Measurements from ENCODE around the gene FAM24B.
"Not testable (repeated sequence)": the region's sequence is repeated elsewhere in the genome, so short reads cannot be mapped to it uniquely, and the experiment has no call there.

The FAM24B gene

DNA sequence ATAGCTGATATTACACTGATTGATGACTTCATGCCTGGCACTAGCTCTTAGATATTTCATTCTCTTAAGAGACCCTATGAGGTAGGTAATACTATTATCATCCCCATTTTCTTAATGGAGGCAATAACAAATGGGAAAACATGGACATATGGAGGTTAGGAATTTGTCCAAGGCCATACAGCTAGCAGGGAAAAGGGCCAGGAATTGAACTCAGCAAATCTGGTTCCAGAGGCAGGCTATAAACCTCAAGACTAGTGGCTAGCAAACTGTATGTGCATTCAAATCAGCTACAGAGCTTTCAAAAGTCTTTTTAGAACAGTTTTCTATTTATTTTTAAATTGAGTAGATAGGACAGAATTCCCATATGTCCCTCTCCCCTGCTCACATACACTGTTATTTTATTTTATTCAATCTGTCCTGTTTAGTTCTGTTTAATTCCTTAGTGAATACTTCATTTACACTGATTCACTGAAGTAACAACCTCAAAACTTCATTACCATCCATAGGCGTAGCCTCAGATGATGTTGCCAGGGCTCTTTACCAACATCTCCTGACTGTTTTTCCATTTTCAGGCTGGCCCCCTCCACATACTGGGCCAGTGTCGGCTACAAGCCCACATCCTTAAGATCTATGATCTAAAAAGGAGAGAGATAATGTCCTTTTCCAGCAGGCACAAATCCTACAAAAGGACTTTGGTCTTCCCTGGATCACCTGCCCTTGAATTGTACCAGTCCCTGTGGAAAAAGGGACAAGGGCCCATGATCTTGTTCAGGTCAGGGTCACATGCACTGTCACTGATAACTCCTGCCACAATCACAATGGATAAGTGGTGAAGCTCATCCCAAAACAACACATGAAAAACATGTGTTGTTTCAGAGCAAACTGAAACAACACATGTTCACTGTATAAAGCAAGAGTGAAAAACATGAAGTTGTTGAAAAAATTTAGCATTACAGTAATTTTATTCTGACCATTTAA lies 15.9 kb downstream of the FAM24B start:
- no peak for DNase-seq (ENCODE audit: low read depth)

GRCh38 chr10:122861711-122862161 lies 17.6 kb downstream of the FAM24B start:
- no peak overlapping the region for H3K4me3 ChIP-seq (ENCODE audit: low read depth, low read length)
- DNase-seq (ENCODE audit: low read depth): no peak

More for the DNA sequence above, 15.9 kb downstream of the FAM24B start:
- H3K4me3 ChIP-seq (ENCODE audit: low read depth, low read length): no peak overlapping the region

- DNase-seq (ENCODE audit: low read depth): no peak
Measured at GRCh38 chr10:122859527-122859926, 19.9 kb downstream of the FAM24B start.

DNA sequence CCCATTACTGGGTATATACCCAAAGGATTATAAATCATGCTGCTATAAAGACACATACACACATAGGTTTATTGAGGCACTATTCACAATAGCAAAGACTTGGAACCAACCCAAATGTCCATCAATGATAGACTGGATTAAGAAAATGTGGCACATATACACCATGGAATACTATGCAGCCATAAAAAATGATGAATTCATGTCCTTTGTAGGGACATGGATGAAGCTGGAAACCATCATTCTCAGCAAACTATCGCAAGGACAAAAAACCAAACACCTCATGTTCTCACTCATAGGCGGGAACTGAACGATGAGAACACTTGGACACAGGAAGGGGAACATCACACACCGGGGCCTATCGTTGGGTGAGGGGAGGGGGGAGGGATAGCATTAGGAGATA lies 21.3 kb downstream of the FAM24B start:
- not testable (repeated sequence) for DNase-seq (ENCODE audit: low read depth)

More at GRCh38 chr10:122859527-122859926, 19.9 kb downstream of the FAM24B start:
- H3K4me3 ChIP-seq (ENCODE audit: low read depth, low read length): no peak overlapping the region

GRCh38 chr10:122856902-122857301 lies 22.5 kb downstream of the FAM24B start:
- no peak overlapping the region for H3K4me3 ChIP-seq (ENCODE audit: low read depth, low read length)
- no peak for DNase-seq (ENCODE audit: low read depth)

More for the DNA sequence above, 21.3 kb downstream of the FAM24B start:
- H3K4me3 ChIP-seq (ENCODE audit: low read depth, low read length): not testable (repeated sequence)

DNA sequence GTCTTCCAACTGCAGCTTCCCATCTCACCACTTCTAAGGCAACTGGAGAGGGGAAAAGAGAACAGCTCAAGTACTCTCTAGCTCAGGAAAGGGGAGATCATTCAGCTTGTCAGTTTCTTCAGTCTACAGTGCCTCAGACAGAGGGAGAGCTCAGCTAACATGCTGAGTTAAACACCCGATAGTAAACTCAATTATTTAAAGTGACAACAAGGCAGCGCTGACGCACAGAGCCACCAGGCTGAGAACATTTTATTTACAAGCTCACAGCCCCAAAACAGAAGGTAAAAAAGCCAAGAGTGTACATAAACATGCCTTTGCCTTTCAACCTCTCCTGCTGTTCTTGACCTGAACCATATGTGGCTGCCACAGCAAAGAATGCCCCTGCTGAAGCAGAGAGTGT lies 23.6 kb downstream of the FAM24B start:
- no peak overlapping the region for H3K4me3 ChIP-seq (ENCODE audit: low read depth, low read length)
- DNase-seq (ENCODE audit: low read depth): no peak

- H3K4me3 ChIP-seq (ENCODE audit: low read depth, low read length): no peak overlapping the region
- peak; percentile 82 for DNase-seq (ENCODE audit: low read depth)
Measured at GRCh38 chr10:122854648-122855047, 24.7 kb downstream of the FAM24B start.

GRCh38 chr10:122853665-122854313 lies 25.6 kb downstream of the FAM24B start:
- DNase-seq (ENCODE audit: low read depth): no peak
- H3K4me3 ChIP-seq (ENCODE audit: low read depth, low read length): no peak overlapping the region

DNA sequence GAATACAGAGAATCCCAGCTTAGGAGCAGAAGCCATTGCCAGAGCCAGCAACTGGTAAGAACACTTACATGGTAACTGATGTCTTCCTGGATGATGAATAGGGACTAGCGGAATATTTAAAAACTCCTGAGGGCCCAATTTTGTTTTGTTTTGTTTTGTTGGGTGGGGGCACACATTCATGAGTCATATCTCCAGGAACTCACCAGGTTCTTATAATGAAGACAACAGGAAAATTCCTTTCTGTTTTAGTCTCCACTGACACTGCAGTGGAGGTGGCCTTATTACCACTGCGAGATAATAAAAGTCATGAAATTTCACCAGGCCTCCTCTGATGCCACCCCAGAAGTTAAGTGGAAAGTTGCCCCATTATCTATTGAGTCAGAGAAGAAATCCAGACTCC lies 27.1 kb downstream of the FAM24B start:
- peak; percentile 24 for DNase-seq (ENCODE audit: low read depth)
- no peak overlapping the region for H3K4me3 ChIP-seq (ENCODE audit: low read depth, low read length)

- DNase-seq (ENCODE audit: low read depth): peak; percentile 51
- H3K4me3 ChIP-seq (ENCODE audit: low read depth, low read length): no peak overlapping the region
Measured at GRCh38 chr10:122850705-122851640, 28.4 kb downstream of the FAM24B start.

DNA sequence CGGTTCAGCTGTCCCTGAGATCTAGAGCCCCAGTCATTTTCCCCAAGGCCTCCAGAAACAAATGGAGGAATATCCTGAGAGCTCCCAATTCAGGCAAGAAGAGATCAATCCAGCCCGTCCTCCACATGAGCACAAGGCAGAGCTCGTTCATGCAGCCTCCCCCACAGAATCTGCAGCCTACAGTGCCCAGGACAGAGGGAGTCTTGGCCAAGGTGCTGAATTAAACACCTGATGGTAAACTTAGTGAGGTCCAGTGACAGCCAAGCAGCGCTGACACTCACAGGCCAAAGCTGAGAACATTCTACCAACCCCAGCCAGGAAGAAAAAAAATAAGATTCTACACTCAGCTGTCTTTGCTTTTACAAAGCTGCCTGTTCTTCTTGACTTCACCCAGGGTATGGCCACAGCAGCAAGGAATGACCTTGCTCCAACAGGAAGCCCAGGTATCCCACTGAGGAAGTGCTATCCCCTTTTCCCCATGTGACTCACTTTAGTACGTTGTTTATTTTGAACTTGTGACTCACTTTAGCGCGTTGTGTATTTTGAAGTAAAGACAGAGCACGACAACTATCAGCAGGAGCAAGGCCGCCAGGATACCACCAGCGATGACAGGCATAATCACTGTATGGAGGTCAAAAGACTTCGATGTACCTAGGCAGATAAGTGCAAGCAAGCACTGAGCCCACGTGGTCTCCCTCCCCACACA lies 29.3 kb downstream of the FAM24B start:
- no peak overlapping the region for H3K4me3 ChIP-seq (ENCODE audit: low read depth, low read length)
- DNase-seq (ENCODE audit: low read depth): no peak

DNA sequence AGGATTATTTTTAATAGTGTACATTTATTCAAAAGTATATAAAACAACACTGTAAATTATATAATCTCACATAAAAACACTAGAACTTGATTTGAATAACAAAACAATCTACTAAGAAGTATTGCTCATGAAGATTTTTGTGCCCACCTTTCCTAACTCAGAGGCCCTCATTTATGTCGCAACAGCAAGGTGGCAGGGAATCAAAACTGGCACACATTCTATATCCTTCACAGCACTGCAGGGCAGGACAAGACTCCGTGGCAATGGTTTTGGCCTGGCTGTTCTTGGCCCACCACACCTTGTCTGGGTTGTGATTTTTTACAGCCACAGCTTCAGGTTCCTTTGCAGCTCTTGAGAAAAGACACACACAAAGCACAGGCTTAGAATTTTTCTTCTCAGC lies 30.3 kb downstream of the FAM24B start:
- no peak for DNase-seq (ENCODE audit: low read depth)

GRCh38 chr10:122847782-122848604 lies 31.4 kb downstream of the FAM24B start:
- DNase-seq (ENCODE audit: low read depth): peak; percentile 58
- H3K4me3 ChIP-seq (ENCODE audit: low read depth, low read length): no peak overlapping the region

More for the DNA sequence above, 30.3 kb downstream of the FAM24B start:
- H3K4me3 ChIP-seq (ENCODE audit: low read depth, low read length): no peak overlapping the region

- no peak within 1 kb of the TSS for H3K4me3 ChIP-seq (ENCODE audit: low read depth, low read length)
- no peak for DNase-seq (ENCODE audit: low read depth)
Measured at GRCh38 chr10:122845783-122846332, 33.5 kb downstream of the FAM24B start, which contains the start of gene CUZD1. TSS of gene CUZD1 (minus strand) at chr10:122845857. CDS start at chr10:122845843, 14 bp downstream.

GRCh38 chr10:122844146-122844545 lies 35.2 kb downstream of the FAM24B start:
- DNase-seq (ENCODE audit: low read depth): no peak
- H3K4me3 ChIP-seq (ENCODE audit: low read depth, low read length): no peak overlapping the region

DNA sequence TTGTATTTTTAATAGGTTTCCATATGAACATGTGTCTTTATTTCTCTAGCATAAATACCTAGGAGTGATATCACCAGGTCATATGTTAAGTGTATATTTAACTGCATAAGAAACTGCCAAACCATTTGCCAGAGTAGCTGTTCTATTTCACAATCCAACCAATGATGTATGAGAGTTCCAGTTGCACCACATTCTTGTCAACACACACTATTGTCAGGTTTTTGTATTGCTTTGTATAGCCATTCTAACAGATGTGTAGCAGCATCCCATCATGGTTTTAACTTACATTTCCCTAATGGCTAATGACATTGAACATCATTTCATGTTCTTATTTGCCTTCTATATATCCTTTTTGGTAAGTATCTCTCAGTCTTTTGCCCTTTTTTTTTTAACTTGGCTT lies 37.8 kb downstream of the FAM24B start:
- no peak for DNase-seq (ENCODE audit: low read depth)
- H3K4me3 ChIP-seq (ENCODE audit: low read depth, low read length): no peak overlapping the region

GRCh38 chr10:122839505-122839904 lies 39.9 kb downstream of the FAM24B start:
- H3K4me3 ChIP-seq (ENCODE audit: low read depth, low read length): no peak overlapping the region
- no peak for DNase-seq (ENCODE audit: low read depth)

DNA sequence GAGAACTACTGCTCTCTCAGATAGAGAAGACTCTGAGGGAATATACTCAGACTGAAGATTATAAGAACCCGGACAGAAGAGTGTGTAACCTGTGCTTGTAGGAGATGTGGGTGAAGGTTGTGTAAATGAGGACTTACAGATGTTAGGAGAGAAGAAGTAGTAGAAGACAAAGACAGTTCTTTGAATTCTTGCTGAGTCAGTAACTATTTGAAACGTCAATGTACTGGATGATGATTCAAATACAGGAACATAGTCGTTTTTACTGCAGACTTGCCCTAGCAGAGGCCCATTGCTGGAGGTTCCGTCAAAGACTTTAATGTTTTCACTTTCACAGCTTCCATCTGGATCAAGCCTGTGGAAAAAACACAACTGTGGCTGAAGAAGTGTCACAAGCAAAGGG lies 40.5 kb downstream of the FAM24B start:
- DNase-seq (ENCODE audit: low read depth): no peak
- H3K4me3 ChIP-seq (ENCODE audit: low read depth, low read length): no peak overlapping the region
